Activated effector memory CD4-positive, alpha-beta T cell treated with Interleukin-2 at 50 U/mL for 16 hours (primary cell): Measurements from ENCODE around the gene PYCR2.

Experiments
- DNase-seq: peaks from one replicate; pipeline ENCODE4 v3.0.0-alpha.2; 2020

Gene PYCR2

GRCh38 chr1:225917536-225917935, 6.5 kb downstream of the PYCR2 start:
- no peak for DNase-seq

GRCh38 chr1:225917101-225917500, 6.9 kb downstream of the PYCR2 start:
- no peak for DNase-seq

- DNase-seq = no peak
Measured at GRCh38 chr1:225915538-225915991, 8.5 kb downstream of the PYCR2 start.

- no peak for DNase-seq
Measured at GRCh38 chr1:225914947-225915346, 9.1 kb downstream of the PYCR2 start.

GRCh38 chr1:225914391-225914790, 9.7 kb downstream of the PYCR2 start:
- no peak for DNase-seq

- DNase-seq = peak; percentile 61
Measured at GRCh38 chr1:225911191-225912130, 12.6 kb downstream of the PYCR2 start.

- no peak for DNase-seq
Measured at GRCh38 chr1:225909477-225909876, 14.6 kb downstream of the PYCR2 start.

- no peak for DNase-seq
Measured at GRCh38 chr1:225908773-225909172, 15.3 kb downstream of the PYCR2 start.

- no peak for DNase-seq
Measured at GRCh38 chr1:225908013-225908640, 15.9 kb downstream of the PYCR2 start.

- no peak for DNase-seq
Measured at GRCh38 chr1:225907341-225907740, 16.7 kb downstream of the PYCR2 start.

- DNase-seq = no peak
Measured at GRCh38 chr1:225906467-225906866, 17.6 kb downstream of the PYCR2 start.

GRCh38 chr1:225903623-225904022, 20.4 kb downstream of the PYCR2 start:
- DNase-seq = no peak

GRCh38 chr1:225899044-225899925, 24.8 kb downstream of the PYCR2 start:
- no peak for DNase-seq

GRCh38 chr1:225897595-225898514, 26.2 kb downstream of the PYCR2 start:
- DNase-seq = peak; percentile 46

- DNase-seq = peak; percentile 55
Measured at GRCh38 chr1:225896937-225897549, 27.0 kb downstream of the PYCR2 start.

GRCh38 chr1:225896494-225896893, 27.6 kb downstream of the PYCR2 start:
- no peak for DNase-seq

- DNase-seq = no peak
Measured at GRCh38 chr1:225892307-225892706, 31.7 kb downstream of the PYCR2 start.

- DNase-seq = no peak
Measured at GRCh38 chr1:225891229-225891972, 32.6 kb downstream of the PYCR2 start.

GRCh38 chr1:225890346-225891228, 33.5 kb downstream of the PYCR2 start:
- no peak for DNase-seq

- no peak for DNase-seq
Measured at GRCh38 chr1:225889743-225890142, 34.3 kb downstream of the PYCR2 start.
